GM12878 (cell line): ENCODE results near the gene PXT1. TPM values are rescaled to one million over a fixed set of nuclear protein-coding genes. Genes with fewer than 3 reads are reported as not detected.

Source experiments
- ATAC-seq: fragments of 200-7000 bp; cut with Tn5 transposase; 3 replicates; pipeline ENCODE4 v1.9.1; 2020; ENCODE audit warnings: mild to moderate bottlenecking, moderate library complexity
- BruUV-seq: library from RNA; stranded (reverse); fragments of 400-500 nt; replicated peaks from 2 replicates; lab custom pipeline; 2021; lab: Mats Ljungman, UMichigan
- CTCF ChIA-PET: fragments of 300-600 bp; sonication (Branson Sonifier 250); formaldehyde crosslinking; extraction: SDS; loops from one replicate; lab custom pipeline; 2021; ENCODE audit warnings: inconsistent platforms; lab: Yijun Ruan, JAX
- POLR2A ChIA-PET: fragments of 350-600 bp; formaldehyde crosslinking; extraction: SDS; loops from one replicate; lab custom pipeline; 2021; ENCODE audit warnings: inconsistent platforms; lab: Charles Lee
- RAD21 ChIA-PET: fragments of 300-600 bp; sonication (Branson Sonifier 250); formaldehyde crosslinking; loops from one replicate; lab custom pipeline; 2023; ENCODE audit warnings: antibody characterized with exemption; ENCODE audit not compliant: unreplicated experiment; lab: Charles Lee
- SMC1A ChIA-PET: fragments of 300-600 bp; sonication (Branson Sonifier 250); formaldehyde crosslinking; loops from one replicate; lab custom pipeline; 2023; ENCODE audit not compliant: unreplicated experiment, uncharacterized antibody; lab: Charles Lee
- DNase-seq: peaks from one replicate; pipeline ENCODE4 v3.0.0-alpha.2; 2011; ENCODE audit warnings: low read depth, low spot score
- FAIRE-seq: peaks from 3 replicates; lab custom pipeline; 2011; peaks lifted over from hg19 to GRCh38; lab: Jason Lieb, UNC
- H2AFZ ChIP-seq: 2 replicates; pipeline ENCODE4 v1.6.0; 2011; ENCODE audit warnings: low read depth, low read length, control low read depth; ENCODE audit not compliant: control insufficient read depth
- H3K27ac ChIP-seq: 2 replicates; pipeline ENCODE4 v1.5.1; 2011; ENCODE audit warnings: control low read depth; ENCODE audit not compliant: control insufficient read depth, insufficient read depth
- H3K27me3 ChIP-seq, 2 experiments: replicated peaks in 1 of 2; 2 replicates each; pipeline versions ENCODE4 v1.6.0 to v1.6.1; 2011; ENCODE audit warnings: low read length in 1 of 2; ENCODE audit not compliant: control insufficient read depth in 2 of 2, insufficient read depth in 2 of 2
- H3K36me3 ChIP-seq, 2 experiments: 2 replicates each; pipeline ENCODE4 v1.5.1; 2011; ENCODE audit warnings: low read length in 1 of 2; ENCODE audit not compliant: control insufficient read depth in 2 of 2, insufficient read depth in 2 of 2
- H3K4me1 ChIP-seq: 2 replicates; pipeline ENCODE4 v1.6.1; 2011; ENCODE audit warnings: mild to moderate bottlenecking, low read length, moderate library complexity, mixed read lengths; ENCODE audit not compliant: control insufficient read depth, insufficient read depth
- H3K4me2 ChIP-seq: 2 replicates; pipeline ENCODE4 v1.6.0; 2011; ENCODE audit warnings: control low read depth; ENCODE audit not compliant: control insufficient read depth, insufficient read depth
- H3K4me3 ChIP-seq: fragments of 200-600 bp; sonication (generic); 2 replicates; pipeline ENCODE4 v1.5.1; 2016
- H3K79me2 ChIP-seq: 2 replicates; pipeline ENCODE4 v1.6.0; 2011; ENCODE audit warnings: low read length; ENCODE audit not compliant: control insufficient read depth, insufficient read depth
- H3K9ac ChIP-seq: 2 replicates; pipeline ENCODE4 v1.8.0; 2011; ENCODE audit warnings: low read length, control low read depth, mixed read lengths; ENCODE audit not compliant: control insufficient read depth, insufficient read depth
- H3K9me3 ChIP-seq: replicated peaks from 3 replicates; pipeline ENCODE4 v1.5.1; 2011; ENCODE audit warnings: mild to moderate bottlenecking, low read length; ENCODE audit not compliant: control insufficient read depth, insufficient read depth
- H4K20me1 ChIP-seq: 2 replicates; pipeline ENCODE4 v1.6.0; 2011; ENCODE audit not compliant: control insufficient read depth, insufficient read depth
- CBFB ChIP-seq: IDR thresholded peaks from 2 replicates; pipeline ENCODE4 v1.6.1; 2016; ENCODE audit warnings: antibody characterized with exemption, low read depth
- CREB1 ChIP-seq: IDR thresholded peaks from 2 replicates; pipeline ENCODE4 v1.6.1; 2012; ENCODE audit warnings: low read depth, mild to moderate bottlenecking, inconsistent platforms
- E2F4 ChIP-seq: IDR thresholded peaks from 2 replicates; pipeline ENCODE4 v1.6.1; 2012; ENCODE audit warnings: low read depth, low read length, improper control_type of control experiment
- E2F8 ChIP-seq: fragments of 450-650 bp; IDR thresholded peaks from 2 replicates; pipeline ENCODE4 v1.6.1; 2018; ENCODE audit warnings: mild to moderate bottlenecking, low read depth, moderate library complexity; ENCODE audit not compliant: partially characterized antibody
- EED ChIP-seq: sonication (generic); IDR thresholded peaks from 2 replicates; pipeline ENCODE4 v1.6.1; 2016; ENCODE audit warnings: antibody characterized with exemption, low read depth
- HDAC2 ChIP-seq: fragments of 200-600 bp; sonication (generic); IDR thresholded peaks from 2 replicates; pipeline ENCODE4 v1.6.1; 2017
- NRF1 ChIP-seq: conservative IDR thresholded peaks from 2 replicates; pipeline ENCODE4 v1.6.1; 2011; ENCODE audit warnings: mild to moderate bottlenecking, low read depth, low read length, improper control_type of control experiment
- RB1 ChIP-seq: fragments of 450-650 bp; formaldehyde crosslinking; IDR thresholded peaks from 2 replicates; pipeline ENCODE4 v1.6.1; 2017; ENCODE audit warnings: mild to moderate bottlenecking, borderline replicate concordance
- STAT1 ChIP-seq: fragments of 450-650 bp; conservative IDR thresholded peaks from 2 replicates; pipeline ENCODE4 v1.6.1; 2014; ENCODE audit warnings: antibody characterized with exemption, mild to moderate bottlenecking
- USF1 ChIP-seq: IDR thresholded peaks from 2 replicates; pipeline ENCODE4 v1.6.1; 2011; ENCODE audit warnings: borderline replicate concordance, low read depth, mild to moderate bottlenecking, moderate library complexity, mixed read lengths, low read length; ENCODE audit not compliant: insufficient read depth; ENCODE audit errors: extremely low read length
- ZSCAN29 ChIP-seq: fragments of 450-650 bp; IDR thresholded peaks from 2 replicates; pipeline ENCODE4 v1.6.1; 2017; ENCODE audit warnings: mild to moderate bottlenecking, moderate library complexity
- WGBS: methylation state at CpG from one replicate; pipeline ENCODE4 v1.1.6; 2016; ENCODE audit warnings: low lambda C conversion rate; ENCODE audit not compliant: insufficient replicate concordance, insufficient coverage; ENCODE audit errors: missing lambda C conversion rate; 5-methylcytosine and 5-hydroxymethylcytosine counted together
- in situ Hi-C: fragments of 300-500 bp; cut with MboI; formaldehyde crosslinking; loops from 9 replicates; pipeline ENCODE4 v1.14.3; 2018; ENCODE audit warnings: mixed read lengths
- intact Hi-C: fragments of 100-400 bp; cut with micrococcal nuclease; formaldehyde crosslinking; loops from one replicate; pipeline ENCODE4 v1.14.2; 2022; ENCODE audit not compliant: unreplicated experiment
- polyA plus RNA-seq, 11 experiments: library from polyadenylated mRNA; depleted of rRNA in 4 of 11; unstranded in 6 of 11; stranded (reverse) in 5 of 11; fragments of >200 nt; fragmentation: Nextera tagmentation in 4 of 11; fragmentation: Illumina TruSeq in 1 of 11; extraction: Ambion mirVana in 4 of 11; extraction: Trizol in 1 of 11; gene quantifications; 1 replicate in 1 of 11; 2 replicates in 10 of 11; pipeline versions ENCODE4 v1.2.1 to v1.2.3, GENCODE V29; 2011 to 2016; ENCODE audit warnings: inconsistent platforms in 2 of 11, missing spikeins in 2 of 11, low read depth in 1 of 11
- total RNA-seq, 4 experiments: library from RNA; depleted of rRNA in 3 of 4; stranded (reverse); fragments of >200 nt in 3 of 4; fragmentation: Illumina TruSeq in 1 of 4; extraction: Trizol in 1 of 4; gene quantifications; 2 replicates each; pipeline versions ENCODE4 v1.2.1 to v1.2.3, GENCODE V29; 2013 to 2021
- TF ChIP-seq, protein P1 (sequence below): IDR thresholded peaks from 2 replicates; pipeline ENCODE4 v1.6.1; 2012; ENCODE audit warnings: low read depth, low read length, improper control_type of control experiment
- TF ChIP-seq, protein P2 (sequence below): fragments of 450-650 bp; IDR thresholded peaks from 2 replicates; pipeline ENCODE4 v1.6.1; 2017; ENCODE audit warnings: borderline replicate concordance

The PXT1 gene
- total and polyA plus RNA-seq, 10 of the 15 experiments (the other 5 are each of a cell fraction or from before 2014, with no cell fraction given) = 0.27 to 2.9 (median 0.50) TPM

DNA sequence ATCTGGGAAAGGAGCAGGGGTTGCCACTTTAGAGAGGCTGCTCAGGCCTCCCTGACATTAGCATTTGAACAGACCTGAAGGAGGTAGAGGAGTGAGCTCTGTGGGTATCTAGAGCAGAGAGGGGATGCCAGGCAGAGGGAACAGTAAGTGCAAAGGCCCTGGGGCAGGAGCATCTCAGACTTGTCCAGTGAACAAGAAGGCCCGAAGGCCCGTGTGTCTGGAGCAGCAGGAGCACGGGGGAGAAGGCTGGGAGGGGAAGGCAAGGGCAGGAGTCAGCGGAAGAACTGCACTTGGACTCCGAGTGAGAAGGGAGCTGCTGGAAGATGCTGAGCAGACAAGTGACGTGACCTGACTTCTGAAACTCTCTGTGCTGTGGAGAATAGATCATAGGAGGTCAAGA, 70.6 kb downstream of the PXT1 start:
- H4K20me1 ChIP-seq = no peaks in the 10 kb centered on the region
- H3K4me2 ChIP-seq = no peak overlapping the region
- intact Hi-C loops (no loop called here), in situ Hi-C loops (no loop called here)
- H3K9ac ChIP-seq = no peak overlapping the region
- FAIRE-seq = no peak
- H3K4me1 ChIP-seq = peaks cover 4% of the 10 kb centered on the region; the same call in 1 of the 2 replicates
- no peak overlapping the region for H3K27ac ChIP-seq
- SMC1A ChIA-PET = no interaction called here
- no TSS peak for BruUV-seq
- H3K79me2 ChIP-seq = no peaks in the 10 kb centered on the region
- no peaks in the 10 kb centered on the region for H3K27me3 ChIP-seq
- no peak overlapping the region for H2AFZ ChIP-seq
- no peak for DNase-seq
- RAD21 ChIA-PET = no interaction called here
- CTCF ChIA-PET = interaction anchor here (0.8 kb wide), 1 partner anchor 70 kb away, joined by 3 read pairs; no protein-coding TSS in a partner anchor
- TF ChIP-seq CREB1 = no peak
- TF ChIP-seq, protein P1, sequence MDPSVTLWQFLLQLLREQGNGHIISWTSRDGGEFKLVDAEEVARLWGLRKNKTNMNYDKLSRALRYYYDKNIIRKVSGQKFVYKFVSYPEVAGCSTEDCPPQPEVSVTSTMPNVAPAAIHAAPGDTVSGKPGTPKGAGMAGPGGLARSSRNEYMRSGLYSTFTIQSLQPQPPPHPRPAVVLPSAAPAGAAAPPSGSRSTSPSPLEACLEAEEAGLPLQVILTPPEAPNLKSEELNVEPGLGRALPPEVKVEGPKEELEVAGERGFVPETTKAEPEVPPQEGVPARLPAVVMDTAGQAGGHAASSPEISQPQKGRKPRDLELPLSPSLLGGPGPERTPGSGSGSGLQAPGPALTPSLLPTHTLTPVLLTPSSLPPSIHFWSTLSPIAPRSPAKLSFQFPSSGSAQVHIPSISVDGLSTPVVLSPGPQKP = no peak
- TF ChIP-seq RB1 = no peak
- no peak for TF ChIP-seq ZSCAN29
- TF ChIP-seq, protein P2, sequence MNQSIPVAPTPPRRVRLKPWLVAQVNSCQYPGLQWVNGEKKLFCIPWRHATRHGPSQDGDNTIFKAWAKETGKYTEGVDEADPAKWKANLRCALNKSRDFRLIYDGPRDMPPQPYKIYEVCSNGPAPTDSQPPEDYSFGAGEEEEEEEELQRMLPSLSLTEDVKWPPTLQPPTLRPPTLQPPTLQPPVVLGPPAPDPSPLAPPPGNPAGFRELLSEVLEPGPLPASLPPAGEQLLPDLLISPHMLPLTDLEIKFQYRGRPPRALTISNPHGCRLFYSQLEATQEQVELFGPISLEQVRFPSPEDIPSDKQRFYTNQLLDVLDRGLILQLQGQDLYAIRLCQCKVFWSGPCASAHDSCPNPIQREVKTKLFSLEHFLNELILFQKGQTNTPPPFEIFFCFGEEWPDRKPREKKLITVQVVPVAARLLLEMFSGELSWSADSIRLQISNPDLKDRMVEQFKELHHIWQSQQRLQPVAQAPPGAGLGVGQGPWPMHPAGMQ = no peak
- no peak for TF ChIP-seq USF1
- TF ChIP-seq CBFB = no peak
- TF ChIP-seq E2F8 = no peak
- no peak for TF ChIP-seq HDAC2
- TF ChIP-seq STAT1 = no peak
- TF ChIP-seq EED = no peak
- TF ChIP-seq E2F4 = no peak
- TF ChIP-seq NRF1 = no peak
- POLR2A ChIA-PET = no interaction called here
- no peaks in the 10 kb centered on the region; a peak in 1 of 4 replicates for H3K36me3 ChIP-seq
- no peak for ATAC-seq
- H3K9me3 ChIP-seq = no peaks in the 10 kb centered on the region
- H3K4me3 ChIP-seq = no peak overlapping the region
- 56% methylated on average over 6 of the region's 6 CpGs for WGBS
